GM19397 (cell line): ENCODE measurements around the gene PGAM1.
A peak's percentile ranks its signal among the peaks of the same experiment; 100 is the strongest.
"Not testable (repeated sequence)": the region's sequence is repeated elsewhere in the genome, so short reads cannot be mapped to it uniquely, and the experiment has no call there.

Source experiments
- ATAC-seq: cut with Tn5 transposase; IDR thresholded peaks from one replicate; pipeline ENCODE4 v1.9.1; 2021; ENCODE audit warnings: mild to moderate bottlenecking, moderate library complexity; ENCODE audit not compliant: unreplicated experiment

The PGAM1 gene

GRCh38 chr10:97454330-97455036 is 28.5 kb downstream of the PGAM1 start:
- ATAC-seq: no peak

- ATAC-seq: no peak
Observed at GRCh38 chr10:97456034-97456685, 30.2 kb downstream of the PGAM1 start.

GRCh38 chr10:97456686-97457065 is 30.7 kb downstream of the PGAM1 start:
- no peak for ATAC-seq

GRCh38 chr10:97459111-97459510 is 33.1 kb downstream of the PGAM1 start:
- ATAC-seq: no peak

GRCh38 chr10:97459933-97460332 is 33.9 kb downstream of the PGAM1 start:
- ATAC-seq: no peak

GRCh38 chr10:97462309-97462708 is 36.3 kb downstream of the PGAM1 start:
- no peak for ATAC-seq

GRCh38 chr10:97463363-97464132 is 37.6 kb downstream of the PGAM1 start:
- ATAC-seq: no peak

GRCh38 chr10:97464226-97464625 is 38.2 kb downstream of the PGAM1 start:
- no peak for ATAC-seq

- ATAC-seq: no peak
Observed at GRCh38 chr10:97465982-97466381, 40.0 kb downstream of the PGAM1 start.

- no peak for ATAC-seq
Observed at GRCh38 chr10:97466755-97467154, 40.8 kb downstream of the PGAM1 start.

GRCh38 chr10:97468162-97468561 is 42.2 kb downstream of the PGAM1 start:
- peak; percentile 56 for ATAC-seq

GRCh38 chr10:97468781-97469180 is 42.8 kb downstream of the PGAM1 start:
- not testable (repeated sequence) for ATAC-seq

GRCh38 chr10:97474918-97475317 is 48.9 kb downstream of the PGAM1 start:
- ATAC-seq: no peak

- ATAC-seq: no peak
Observed at GRCh38 chr10:97475936-97476594, 50.1 kb downstream of the PGAM1 start.

- not testable (repeated sequence) for ATAC-seq
Observed at GRCh38 chr10:97479410-97479809, 53.4 kb downstream of the PGAM1 start.

GRCh38 chr10:97479939-97480338 is 53.9 kb downstream of the PGAM1 start:
- ATAC-seq: no peak

GRCh38 chr10:97481071-97481470 is 55.1 kb downstream of the PGAM1 start:
- ATAC-seq: no peak

- no peak for ATAC-seq
Observed at GRCh38 chr10:97482381-97482780, 56.4 kb downstream of the PGAM1 start.
